AML-193 (cell line): ENCODE measurements around the gene LRRC7.
"Not testable (repeated sequence)": the region's sequence is repeated elsewhere in the genome, so short reads cannot be mapped to it uniquely, and the experiment has no call there.

Source experiments
- DNase-seq, 2 experiments: peaks; one replicate each; lab custom pipeline; 2025; lab: John Stamatoyannopoulos, UW

LRRC7 gene

DNA sequence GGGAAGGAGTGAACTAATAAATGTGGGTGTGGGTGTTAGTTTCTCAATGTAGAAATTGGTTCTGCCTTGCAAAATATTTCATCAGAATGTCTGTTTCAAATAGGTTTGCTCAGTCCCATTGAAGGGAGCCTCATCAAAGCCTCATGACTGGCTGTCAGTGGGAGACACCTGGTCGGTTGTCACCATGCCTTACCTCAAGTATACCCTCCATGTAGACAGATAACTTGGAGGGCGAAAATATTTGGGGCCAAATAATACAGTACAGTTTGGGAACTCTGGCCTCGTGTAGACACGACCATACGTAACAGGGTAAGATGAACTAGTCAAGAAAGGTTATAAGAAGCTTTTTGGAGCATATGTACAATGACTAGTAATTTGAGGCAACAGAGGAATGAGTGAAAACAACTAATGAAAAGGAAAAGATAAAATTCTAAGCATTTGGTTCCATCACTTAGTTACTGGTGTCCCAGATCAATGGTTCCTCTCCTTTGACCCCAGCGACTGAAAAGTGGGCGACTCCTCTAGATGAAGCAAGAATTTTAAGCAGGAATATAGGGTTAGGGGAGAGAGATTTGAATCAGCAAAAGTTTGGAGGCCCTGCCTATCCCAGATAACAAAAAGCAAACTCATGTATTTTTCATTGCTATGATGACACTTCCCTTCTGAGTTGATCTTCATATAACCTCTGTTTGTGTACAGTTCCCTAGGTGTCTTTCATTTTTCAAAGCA lies 473.8 kb downstream of the LRRC7 start:
- DNase-seq, result peak; percentile 49 to 60

GRCh38 chr1:70042090-70042731 lies 474.5 kb downstream of the LRRC7 start:
- peak; percentile 80 to 81 for DNase-seq

- DNase-seq, result peak; percentile 37 to 43
Observed at GRCh38 chr1:70043804-70044203, 476.1 kb downstream of the LRRC7 start.

GRCh38 chr1:70044832-70045231 lies 477.1 kb downstream of the LRRC7 start:
- no peak for DNase-seq

DNA sequence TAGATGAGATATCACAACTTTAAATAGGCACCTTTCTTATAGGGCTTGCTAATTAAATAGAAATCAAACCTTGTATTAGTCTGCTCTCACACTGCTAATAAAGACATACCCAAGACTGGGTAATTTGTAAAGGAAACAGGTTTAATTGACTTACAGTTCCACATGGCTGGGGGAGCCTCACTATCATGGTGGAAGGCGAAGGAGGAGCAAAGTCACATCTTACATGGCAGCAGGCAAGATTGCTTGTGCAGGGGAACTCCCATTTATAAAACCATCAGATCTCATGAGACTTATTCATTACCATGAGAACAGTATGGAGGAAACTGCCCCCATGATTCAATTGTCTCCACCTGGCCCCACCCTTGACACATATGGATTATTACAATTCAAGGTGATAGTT lies 477.9 kb downstream of the LRRC7 start:
- not testable (repeated sequence) for DNase-seq

DNA sequence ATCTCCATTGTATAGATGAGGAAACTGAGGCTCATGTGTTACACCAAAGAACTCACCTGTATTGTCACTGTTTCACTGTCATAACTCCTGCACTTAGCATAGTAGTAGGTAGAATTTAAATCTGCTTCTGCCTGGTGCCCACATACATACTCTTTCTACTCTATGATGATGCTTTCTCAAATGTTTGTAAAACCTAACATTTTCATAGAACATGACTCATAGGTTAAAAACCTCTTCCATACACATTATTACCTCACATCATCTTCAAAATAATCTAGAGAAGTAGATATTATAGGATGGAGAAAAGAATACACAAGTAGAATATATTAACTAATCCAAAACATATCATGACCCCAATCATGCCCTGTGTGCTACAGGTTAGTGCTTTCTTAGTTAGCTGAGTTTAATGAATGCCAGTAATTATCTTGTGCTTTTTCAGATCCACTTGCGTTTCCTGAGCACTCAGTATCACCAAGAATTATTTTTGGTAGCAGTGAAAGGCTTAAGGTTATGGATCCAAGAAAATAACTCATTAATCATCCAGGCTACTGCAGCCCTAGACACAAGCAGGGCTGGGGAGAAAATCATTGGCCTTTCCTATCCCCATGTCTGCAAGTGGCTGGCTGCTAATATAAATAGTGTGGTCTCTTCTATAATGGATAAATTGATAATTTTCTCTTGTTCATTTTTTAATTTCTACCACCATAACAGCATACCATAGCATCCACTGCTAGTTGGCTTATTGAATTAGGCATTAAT lies 480.8 kb downstream of the LRRC7 start:
- no peak for DNase-seq

GRCh38 chr1:70051926-70052325 lies 484.2 kb downstream of the LRRC7 start:
- DNase-seq, result no peak

DNA sequence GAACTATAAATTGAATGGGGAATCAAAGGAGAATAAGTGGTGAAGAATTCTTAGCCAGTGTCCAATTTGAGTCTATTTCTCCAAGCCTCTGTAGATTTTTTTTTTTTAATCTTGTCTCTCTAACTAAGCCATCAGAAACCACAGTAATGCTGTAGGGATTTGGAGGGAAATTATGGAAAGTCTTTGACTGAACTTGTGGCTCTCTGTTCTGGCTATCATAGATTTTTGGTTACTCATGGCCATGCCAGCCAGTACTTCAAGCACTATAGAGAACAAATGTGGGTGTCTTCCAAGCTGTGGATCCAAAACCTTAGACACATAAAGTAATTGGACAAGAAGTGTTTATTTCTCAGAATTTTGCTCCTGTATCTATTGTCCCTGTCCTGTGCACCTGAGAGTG lies 489.8 kb downstream of the LRRC7 start:
- DNase-seq, result no peak

- DNase-seq, result no peak
Observed at GRCh38 chr1:70061231-70061630, 493.5 kb downstream of the LRRC7 start.

GRCh38 chr1:70063861-70064260 lies 496.1 kb downstream of the LRRC7 start:
- no peak for DNase-seq

DNA sequence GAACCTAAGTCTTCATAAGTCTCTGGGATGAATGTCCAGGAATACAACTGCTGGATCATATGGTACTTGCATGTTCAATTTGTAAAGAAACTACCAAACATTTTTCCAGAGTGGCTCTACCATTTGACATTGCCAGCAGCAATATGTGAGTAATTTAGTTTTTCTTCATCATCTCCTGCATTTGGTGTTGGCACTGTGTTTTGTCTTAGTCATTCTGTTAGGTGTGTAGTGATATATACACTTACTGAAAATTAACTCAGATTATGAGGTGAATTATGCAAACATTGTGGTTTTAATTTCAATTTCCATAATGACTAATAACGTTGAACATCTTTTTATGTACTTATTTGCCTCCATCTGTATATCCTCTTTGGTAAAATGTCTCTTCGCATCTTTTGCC lies 499.0 kb downstream of the LRRC7 start:
- no peak for DNase-seq

- DNase-seq, result no peak
Observed at GRCh38 chr1:70071601-70072000, 503.9 kb downstream of the LRRC7 start.

DNA sequence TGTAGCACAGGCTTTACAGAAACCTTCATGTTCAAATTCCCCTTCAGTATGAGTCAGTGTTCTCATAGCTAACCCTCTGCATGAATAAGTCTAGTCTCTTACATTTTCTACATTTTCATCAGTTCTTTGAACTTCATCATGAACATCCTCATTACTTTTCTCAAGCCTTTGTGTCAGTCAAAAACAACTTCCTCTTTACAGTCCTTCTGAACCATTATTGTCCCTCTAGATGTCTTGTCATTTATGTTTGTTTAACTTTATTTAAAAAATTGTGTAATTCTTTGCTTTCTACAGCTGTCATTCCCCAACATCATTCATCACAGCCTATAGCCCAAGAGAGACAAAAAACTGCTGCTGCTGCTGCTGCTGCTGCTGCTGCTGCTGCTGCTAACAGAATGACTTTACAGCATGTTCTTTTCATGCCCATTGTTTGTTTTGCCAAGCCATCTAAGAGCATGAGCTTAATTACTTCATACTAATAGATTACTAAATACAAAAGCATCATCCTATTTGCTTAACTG lies 504.6 kb downstream of the LRRC7 start:
- DNase-seq, result peak; percentile 17 to 45

GRCh38 chr1:70075761-70076160 lies 508.0 kb downstream of the LRRC7 start:
- no peak for DNase-seq

DNA sequence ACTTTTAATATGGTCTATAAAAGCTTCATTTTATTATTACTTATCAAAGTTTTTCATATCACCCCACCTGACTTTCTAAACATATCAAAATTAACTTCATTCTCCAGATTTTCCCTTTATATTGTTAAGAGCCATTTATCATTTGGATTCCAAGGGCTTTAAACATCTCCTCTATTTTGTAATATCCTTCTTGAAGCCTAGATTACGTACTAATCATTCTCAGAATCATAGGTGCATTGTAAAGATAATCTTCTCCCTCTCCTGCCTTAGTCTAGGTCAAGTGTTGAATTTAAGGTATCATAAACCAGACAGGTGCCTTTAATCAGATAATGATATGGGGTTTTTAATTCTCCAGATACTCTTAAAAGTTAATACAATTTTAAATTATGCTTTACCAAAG lies 509.3 kb downstream of the LRRC7 start:
- no peak for DNase-seq

DNA sequence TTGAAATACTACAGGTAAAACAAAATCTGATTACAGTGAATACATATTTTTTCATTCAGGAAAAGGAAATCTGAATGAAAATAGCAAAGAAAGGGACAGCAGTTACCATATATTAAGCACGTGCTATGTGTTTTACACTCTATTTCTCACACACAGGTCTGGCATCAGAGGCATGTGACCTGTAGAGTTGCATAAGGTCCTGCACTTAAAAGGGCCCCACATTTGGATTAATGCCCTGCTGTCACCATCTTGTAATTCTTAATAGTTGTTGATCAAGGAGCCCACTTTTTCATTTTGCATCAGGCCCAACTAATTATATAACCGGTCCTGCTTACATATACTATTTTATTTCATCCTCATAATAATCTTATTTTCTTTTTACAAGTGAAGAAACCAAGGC lies 511.8 kb downstream of the LRRC7 start:
- DNase-seq, result no peak

GRCh38 chr1:70083519-70083918 lies 515.8 kb downstream of the LRRC7 start:
- peak; percentile 87 to 88 for DNase-seq

GRCh38 chr1:70084314-70084915 lies 516.7 kb downstream of the LRRC7 start:
- no peak for DNase-seq

DNA sequence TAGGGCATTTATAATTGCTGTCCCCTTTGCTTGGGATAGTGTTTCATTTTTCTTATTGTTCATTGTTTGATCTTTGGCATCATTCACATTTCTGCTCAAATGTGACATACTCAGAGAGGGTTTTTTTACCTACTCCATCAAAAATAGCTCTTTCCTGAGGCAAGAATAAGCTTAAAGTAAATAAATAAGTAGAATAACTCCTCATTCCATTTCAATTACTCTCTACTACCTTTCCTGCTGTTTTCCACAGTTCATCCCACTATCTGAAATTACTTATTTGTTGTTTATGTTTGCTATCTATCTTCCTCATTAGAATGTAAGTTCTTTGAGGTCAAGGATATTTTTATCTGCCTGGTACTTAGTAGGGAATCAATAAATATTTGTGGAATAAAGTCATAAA lies 517.8 kb downstream of the LRRC7 start:
- no peak for DNase-seq

- DNase-seq, result no peak
Observed at GRCh38 chr1:70086897-70087296, 519.2 kb downstream of the LRRC7 start.

DNA sequence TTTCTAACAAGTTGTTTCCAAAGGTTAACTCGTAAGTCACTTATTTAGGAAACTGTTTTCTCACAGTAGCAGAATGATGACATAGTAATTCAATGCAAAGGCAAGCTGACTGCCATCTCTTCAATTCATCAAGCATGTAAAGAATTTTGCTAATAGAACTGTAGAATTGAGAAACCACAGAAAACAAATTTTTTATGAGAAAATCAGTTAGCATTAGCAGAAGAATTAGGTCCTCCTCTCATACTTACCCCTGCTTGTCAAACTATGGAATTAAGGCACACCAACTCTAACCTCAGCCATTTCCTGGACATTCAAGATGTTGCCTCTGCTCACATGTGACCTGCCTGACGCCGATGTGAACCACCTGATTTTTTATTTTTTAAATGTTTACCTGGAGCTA lies 522.4 kb downstream of the LRRC7 start:
- no peak for DNase-seq

DNA sequence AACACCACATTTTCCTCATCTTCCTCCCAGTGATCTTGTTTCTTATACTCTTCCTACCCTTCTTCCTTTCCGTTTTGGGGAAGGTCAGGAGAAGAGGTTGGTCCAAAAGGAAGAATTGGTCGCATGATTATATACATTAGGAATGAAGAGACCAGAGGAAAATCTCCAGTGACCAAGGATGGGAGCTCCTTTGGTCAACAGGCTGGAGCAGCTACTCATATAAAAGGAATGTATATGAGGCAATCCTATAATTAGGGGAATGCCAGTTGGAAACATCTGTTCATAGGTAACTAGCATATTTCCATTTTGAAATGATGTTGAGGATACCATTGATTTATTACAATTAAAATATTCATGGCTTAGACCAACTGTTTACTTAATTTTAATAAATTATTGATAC lies 523.2 kb downstream of the LRRC7 start:
- DNase-seq, result no peak
